Measurements from ENCODE around the gene RNF217.
"Not testable (repeated sequence)": the region's sequence is repeated elsewhere in the genome, so short reads cannot be mapped to it uniquely, and the experiment has no call there.

GRCh38 chr6:124965424-124965850 lies 3.2 kb downstream of the RNF217 start:
- TF ChIP-seq EZH2 (IDR thresholded peaks at IDR 0.05; ENCODE audit: borderline replicate concordance, control insufficient read depth, low read depth, low read length); BMI1 (IDR thresholded peaks at IDR 0.05; ENCODE audit: borderline replicate concordance); ZNF207 (IDR thresholded peaks at IDR 0.05; ENCODE audit: borderline replicate concordance); CTCF (IDR thresholded peaks at IDR 0.05 in 2 of 3, conservative IDR thresholded peaks at IDR 0.05 in 1 of 3; ENCODE audit: control insufficient read depth in 2 of 3, extremely low read depth in 1 of 3, insufficient read depth in 1 of 3, low read depth in 3 of 3, low read length in 3 of 3); PAX8 (IDR thresholded peaks at IDR 0.05); BCLAF1 (IDR thresholded peaks at IDR 0.05); EP300 (IDR thresholded peaks at IDR 0.05; ENCODE audit: borderline replicate concordance in 1 of 2, control insufficient read depth in 1 of 2, low read depth in 2 of 2, low read length in 2 of 2); RFX5 (IDR thresholded peaks at IDR 0.05; ENCODE audit: low read depth, low read length); TAF1 (IDR thresholded peaks at IDR 0.05; ENCODE audit: borderline replicate concordance, low read depth, low read length); POLR2A (IDR thresholded peaks at IDR 0.05; ENCODE audit: low read depth, low read length); RAD21 (IDR thresholded peaks at IDR 0.05; ENCODE audit: insufficient read depth, low read depth, low read length); CBFB (IDR thresholded peaks at IDR 0.05; ENCODE audit: low read depth): not testable (repeated sequence)
